Measurements from ENCODE around the gene GABRA1.

GABRA1 gene

GRCh38 chr5:161847941-161848391 lies at the start of gene GABRA1:
GABRA1 (plus strand) TSS chr5:161848120; CDS start chr5:161850811, 2,691 bp downstream.
- DNase-seq: no peak

GRCh38 chr5:161799316-161799715 lies 48.6 kb upstream of the GABRA1 start:
- DNase-seq: no peak

- no peak for DNase-seq
Observed at GRCh38 chr5:161804263-161804662, 43.7 kb upstream of the GABRA1 start.

GRCh38 chr5:161846746-161847145 lies 1.2 kb upstream of the GABRA1 start:
- no peak for DNase-seq

GRCh38 chr5:161847447-161847846 lies 473 bp upstream of the GABRA1 start:
- no peak for DNase-seq

- DNase-seq: no peak
Observed at GRCh38 chr5:161850491-161850890, 2.6 kb downstream of the GABRA1 start.

- DNase-seq: no peak
Observed at GRCh38 chr5:161851691-161852299, 3.9 kb downstream of the GABRA1 start.

- DNase-seq: no peak
Observed at GRCh38 chr5:161857358-161857757, 9.4 kb downstream of the GABRA1 start.

GRCh38 chr5:161863259-161863658 lies 15.3 kb downstream of the GABRA1 start:
- DNase-seq: no peak

- DNase-seq: no peak
Observed at GRCh38 chr5:161863811-161864210, 15.9 kb downstream of the GABRA1 start.

GRCh38 chr5:161865510-161865909 lies 17.6 kb downstream of the GABRA1 start:
- DNase-seq: no peak

- DNase-seq: no peak
Observed at GRCh38 chr5:161889971-161890370, 42.1 kb downstream of the GABRA1 start.

- no peak for DNase-seq
Observed at GRCh38 chr5:161895514-161895913, 47.6 kb downstream of the GABRA1 start.

GRCh38 chr5:161897033-161897432 lies 49.1 kb downstream of the GABRA1 start:
- DNase-seq: no peak

- no peak for DNase-seq
Observed at GRCh38 chr5:161899590-161899989, 51.7 kb downstream of the GABRA1 start.

- DNase-seq: no peak
Observed at GRCh38 chr5:161900981-161901380, 53.1 kb downstream of the GABRA1 start.

GRCh38 chr5:161921781-161922180 lies 73.9 kb downstream of the GABRA1 start:
- no peak for DNase-seq

- no peak for DNase-seq
Observed at GRCh38 chr5:161924270-161924669, 76.3 kb downstream of the GABRA1 start.

GRCh38 chr5:161925960-161926359 lies 78.0 kb downstream of the GABRA1 start:
- DNase-seq: no peak

- DNase-seq: no peak
Observed at GRCh38 chr5:161934486-161934885, 86.6 kb downstream of the GABRA1 start.

- no peak for DNase-seq
Observed at GRCh38 chr5:161944974-161945373, 97.1 kb downstream of the GABRA1 start.

- DNase-seq: no peak
Observed at GRCh38 chr5:161946911-161947310, 99.0 kb downstream of the GABRA1 start.

Measured in NCI-H1092 treated with DMSO at 0.1 percent for 48 hours (cell line).